HG03108 (cell line): ENCODE results near the gene NOP53.
"Not testable (repeated sequence)": the region's sequence is repeated elsewhere in the genome, so short reads cannot be mapped to it uniquely, and the experiment has no call there.

ENCODE experiments used
- ATAC-seq: cut with Tn5 transposase; IDR thresholded peaks from one replicate; pipeline ENCODE4 v1.9.1; 2021; ENCODE audit warnings: moderate library complexity; ENCODE audit not compliant: unreplicated experiment

Gene NOP53

DNA sequence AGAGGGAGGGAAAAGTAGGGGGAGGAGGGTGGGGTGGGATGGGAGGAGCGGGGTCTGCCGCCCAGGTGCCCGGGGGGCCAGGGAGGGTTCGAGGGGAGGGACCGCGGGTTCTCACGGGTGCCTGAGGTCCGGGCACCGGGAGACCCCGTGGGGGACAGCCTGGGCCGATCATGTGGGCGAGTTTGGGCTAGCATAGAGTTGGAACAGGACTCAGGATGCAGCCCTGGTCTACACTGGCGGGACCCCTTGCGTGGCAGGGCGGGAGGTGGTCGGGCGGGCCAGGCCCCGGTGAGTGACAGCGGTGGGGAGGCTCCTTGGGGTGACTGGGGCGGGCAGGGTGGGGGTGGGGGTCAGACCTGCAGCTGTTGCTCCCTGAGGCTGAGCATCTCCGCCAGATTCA lies 57.8 kb downstream of the NOP53 start:
- not testable (repeated sequence) for ATAC-seq

DNA sequence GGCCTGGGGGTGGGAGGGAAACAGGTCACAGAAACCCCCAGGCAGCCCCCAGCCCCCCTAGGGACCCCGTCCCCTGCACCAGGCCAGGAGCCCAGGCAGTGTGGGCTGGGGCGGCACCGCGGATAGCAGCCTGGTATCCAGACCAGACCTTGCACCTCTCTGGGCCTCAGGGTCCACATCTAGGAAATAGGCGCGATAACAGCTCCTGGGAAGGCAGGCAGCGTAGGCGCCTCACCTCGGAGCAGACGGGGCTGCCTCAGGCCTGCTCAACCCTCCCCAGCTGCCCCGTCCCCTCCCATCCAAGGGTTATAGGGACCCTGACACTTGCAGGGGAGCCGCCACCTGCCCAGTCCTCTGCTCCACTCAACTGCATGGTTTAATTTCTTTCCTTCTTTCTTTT lies 58.3 kb downstream of the NOP53 start:
- not testable (repeated sequence) for ATAC-seq

DNA sequence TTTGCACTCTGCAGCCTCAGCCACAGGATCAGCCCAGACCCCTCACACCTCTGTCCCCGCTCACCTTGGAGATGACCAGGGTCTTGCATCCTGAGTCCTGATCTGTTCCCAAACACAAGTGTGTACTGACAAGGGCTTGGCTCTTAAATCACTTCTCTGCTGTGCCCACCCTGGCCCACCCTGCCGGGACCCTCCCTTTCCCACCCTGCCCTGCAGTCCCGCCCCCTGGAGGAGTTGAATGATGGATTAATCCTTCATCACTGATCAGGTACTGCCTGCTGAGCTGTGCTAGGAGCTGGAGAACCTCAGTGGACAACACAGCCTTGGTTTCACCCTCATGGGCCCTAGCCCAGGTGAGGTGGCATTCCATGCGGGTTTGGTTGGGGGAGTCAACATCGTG lies 59.1 kb downstream of the NOP53 start, which contains the start of gene TPRX1:
TSS of gene TPRX1 (minus strand) at position 101 of the 400 bp plus-strand sequence. CDS start at position 89, 12 bp downstream.
- not testable (repeated sequence) for ATAC-seq

DNA sequence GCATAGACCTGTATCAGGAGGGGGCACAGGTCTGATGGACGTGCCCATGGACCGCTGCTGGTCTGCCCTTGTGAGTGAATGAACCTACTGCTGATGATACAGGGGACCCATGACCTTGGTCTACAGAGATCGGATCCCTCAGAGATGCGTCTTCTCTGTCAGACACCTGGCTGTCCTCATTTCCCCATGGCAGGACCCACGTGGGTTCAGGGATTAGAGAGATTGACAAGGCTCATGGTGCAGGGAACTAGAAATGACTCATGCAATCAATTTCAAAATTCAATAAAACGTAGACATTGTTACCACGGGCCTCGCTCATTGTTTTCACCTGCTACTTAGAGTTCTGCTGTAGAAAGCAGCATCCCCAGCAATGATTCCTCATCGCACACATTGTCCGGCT lies 60.0 kb downstream of the NOP53 start:
- ATAC-seq: no peak

DNA sequence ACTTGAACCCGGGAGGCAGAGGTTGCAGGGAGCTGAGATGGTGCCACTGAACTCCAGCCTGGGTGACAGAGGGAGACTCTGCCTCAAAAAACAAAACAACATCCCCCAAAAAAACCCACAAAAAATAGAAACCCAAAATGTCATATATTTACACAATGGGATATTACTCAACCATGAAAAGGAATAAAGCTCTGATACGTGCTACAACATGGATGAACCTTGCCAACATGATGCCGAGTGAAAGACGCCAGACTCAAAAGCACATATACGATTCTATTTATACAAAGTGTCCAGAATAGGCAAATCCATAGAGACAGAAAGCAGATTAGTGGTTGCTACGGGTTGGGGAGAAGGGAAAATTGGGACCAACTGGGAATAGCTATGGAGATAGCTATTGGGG lies 61.1 kb downstream of the NOP53 start:
- no peak for ATAC-seq
